HUES48 (cell line): ENCODE data around the gene HDAC4.

Experiments used
- H3K27ac ChIP-seq: one replicate; pipeline ENCODE4 v1.7.0; 2013; ENCODE audit warnings: low read depth, low read length, inconsistent platforms
- H3K27me3 ChIP-seq: 2 replicates; pipeline ENCODE4 v1.6.1; 2013; ENCODE audit warnings: mild to moderate bottlenecking, low read length; ENCODE audit not compliant: control insufficient read depth, insufficient read depth
- H3K36me3 ChIP-seq: 2 replicates; pipeline ENCODE4 v1.6.1; 2013; ENCODE audit warnings: low read length; ENCODE audit not compliant: control insufficient read depth, insufficient read depth
- H3K4me1 ChIP-seq: 2 replicates; pipeline ENCODE4 v1.6.1; 2013; ENCODE audit warnings: mild to moderate bottlenecking, low read length; ENCODE audit not compliant: control insufficient read depth, insufficient read depth
- H3K4me3 ChIP-seq: 2 replicates; pipeline ENCODE4 v1.5.1; 2013; ENCODE audit warnings: mild to moderate bottlenecking, low read depth, low read length
- H3K9ac ChIP-seq: 2 replicates; pipeline ENCODE4 v1.6.1; 2013; ENCODE audit warnings: mild to moderate bottlenecking, low read depth, low read length, moderate library complexity
- H3K9me3 ChIP-seq: 2 replicates; pipeline ENCODE4 v1.6.1; 2013; ENCODE audit warnings: low read length; ENCODE audit not compliant: control insufficient read depth, insufficient read depth

Gene HDAC4

DNA sequence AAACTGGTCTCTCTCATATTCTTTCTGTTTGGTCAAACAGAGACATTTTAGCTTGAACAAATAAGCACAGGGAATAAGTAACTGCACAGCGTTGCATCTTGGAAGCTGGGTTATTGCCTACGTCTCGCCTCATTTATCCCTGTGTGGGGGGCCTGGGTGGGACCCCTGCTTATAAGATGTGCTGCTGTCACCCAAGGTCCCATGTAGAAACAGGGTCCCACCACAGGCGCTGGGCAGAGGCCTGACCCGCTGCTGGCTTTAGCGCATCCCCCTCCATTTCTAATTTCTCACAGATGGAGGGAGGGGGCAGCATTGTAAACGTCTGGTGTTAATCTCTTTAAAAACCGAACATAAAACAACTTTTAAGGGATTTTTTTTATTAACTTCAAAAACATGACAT is 207.8 kb downstream of the HDAC4 start:
- no peak overlapping the region for H3K27ac ChIP-seq
- H3K27me3 ChIP-seq, result no peaks in the 10 kb centered on the region
- peaks cover 22% of the 10 kb centered on the region for H3K36me3 ChIP-seq
- no peaks in the 10 kb centered on the region; the same call in 1 of the 2 replicates for H3K9me3 ChIP-seq
- H3K4me3 ChIP-seq, result no peak overlapping the region
- no peaks in the 10 kb centered on the region for H3K4me1 ChIP-seq
- no peak overlapping the region for H3K9ac ChIP-seq

DNA sequence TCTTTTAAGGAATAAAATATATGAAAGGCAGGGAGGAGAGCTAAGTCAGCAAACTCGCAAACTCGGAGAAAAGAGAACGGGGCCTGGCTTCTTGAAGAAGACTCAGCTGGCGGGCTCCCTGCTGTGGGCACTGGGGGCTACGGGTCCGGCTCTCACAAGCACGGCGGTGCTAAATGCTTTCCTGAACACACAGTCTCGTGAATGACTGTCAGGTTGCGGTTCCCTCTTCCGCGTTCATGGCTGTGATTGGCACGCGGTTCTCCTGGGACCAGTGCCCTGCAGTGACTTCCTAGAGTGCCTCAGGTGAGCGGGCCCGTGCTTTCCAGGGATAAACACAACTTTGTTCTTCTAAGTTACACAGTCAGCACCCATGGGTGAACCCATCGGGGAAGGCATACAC is 208.4 kb downstream of the HDAC4 start:
- no peak overlapping the region for H3K4me3 ChIP-seq
- H3K36me3 ChIP-seq, result peaks cover 24% of the 10 kb centered on the region
- H3K9ac ChIP-seq, result no peak overlapping the region
- H3K4me1 ChIP-seq, result no peaks in the 10 kb centered on the region
- H3K27me3 ChIP-seq, result no peaks in the 10 kb centered on the region
- H3K9me3 ChIP-seq, result no peaks in the 10 kb centered on the region; the same call in 1 of the 2 replicates
- no peak overlapping the region for H3K27ac ChIP-seq

DNA sequence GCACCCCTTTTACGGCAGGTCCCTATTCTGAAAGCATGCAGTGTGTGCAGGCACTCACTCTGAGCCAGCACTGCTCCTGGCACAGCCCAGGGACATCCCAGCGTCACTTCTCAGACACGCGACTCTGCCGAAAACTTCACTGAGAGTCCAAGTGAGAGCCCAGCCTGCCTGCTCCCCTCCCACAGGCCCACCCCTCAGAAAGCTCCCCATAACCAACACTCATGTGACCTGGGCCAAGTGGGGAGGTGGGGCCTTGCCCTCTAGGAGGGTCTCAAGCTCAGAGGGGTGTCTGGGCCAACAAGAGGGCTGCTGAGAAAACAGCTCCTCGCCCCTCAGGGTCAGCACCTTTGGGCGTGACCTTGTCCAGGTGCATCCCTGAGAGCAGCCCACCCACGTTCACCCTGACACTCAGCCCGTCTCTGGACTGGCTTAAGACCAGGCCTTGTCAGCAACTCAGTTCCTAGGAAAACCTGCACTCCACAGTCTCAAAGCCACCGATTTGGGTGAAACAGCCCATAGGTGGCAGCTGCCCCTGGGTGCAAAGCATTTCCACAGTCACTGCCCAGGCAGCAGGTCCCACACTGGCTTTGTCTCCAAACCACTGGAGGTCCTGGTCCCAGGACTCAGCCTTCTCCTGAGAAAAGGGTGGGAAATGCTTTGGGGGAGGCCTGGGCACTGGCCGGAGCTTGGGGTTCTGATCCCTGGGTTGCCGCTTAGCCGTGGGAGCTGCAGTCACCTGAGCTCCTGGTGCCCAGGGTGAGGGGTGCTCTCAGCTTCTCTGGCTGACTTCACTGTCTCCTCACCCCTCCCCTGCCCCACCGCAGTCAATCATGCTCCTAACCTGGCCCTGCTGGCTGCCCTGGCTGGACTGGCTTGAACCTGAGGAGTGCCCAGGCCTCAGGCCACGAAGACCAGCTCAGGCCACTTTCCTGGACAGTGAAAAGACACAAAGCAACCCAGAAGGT is 209.6 kb downstream of the HDAC4 start:
- peaks cover 26% of the 10 kb centered on the region for H3K36me3 ChIP-seq
- H3K9ac ChIP-seq, result no peak overlapping the region
- H3K9me3 ChIP-seq, result no peaks in the 10 kb centered on the region; the same call in 1 of the 2 replicates
- no peaks in the 10 kb centered on the region for H3K4me1 ChIP-seq
- H3K27ac ChIP-seq, result no peak overlapping the region
- H3K27me3 ChIP-seq, result no peaks in the 10 kb centered on the region
- no peak overlapping the region for H3K4me3 ChIP-seq

DNA sequence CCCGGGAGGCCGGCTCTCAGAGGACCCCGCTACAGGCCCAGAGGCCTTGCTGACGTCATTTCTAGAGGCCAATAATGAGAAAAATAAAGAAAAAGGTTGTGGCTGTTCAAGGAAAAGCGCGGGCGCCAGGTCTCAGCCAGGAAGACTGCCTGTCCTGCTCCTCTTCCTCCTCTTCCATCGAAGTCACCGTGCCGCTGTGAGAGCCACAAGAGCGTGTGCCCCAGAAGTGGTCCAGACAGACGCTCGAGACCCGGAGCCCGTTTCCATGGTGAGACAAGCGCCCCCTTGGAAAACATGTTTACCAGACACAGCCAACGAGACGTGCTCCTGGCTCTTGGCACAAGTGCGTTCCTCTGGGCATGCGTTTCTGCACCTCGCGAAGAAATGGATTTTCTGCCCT is 210.5 kb downstream of the HDAC4 start:
- no peak overlapping the region for H3K9ac ChIP-seq
- no peaks in the 10 kb centered on the region; the same call in 1 of the 2 replicates for H3K9me3 ChIP-seq
- no peaks in the 10 kb centered on the region for H3K27me3 ChIP-seq
- H3K4me1 ChIP-seq, result no peaks in the 10 kb centered on the region
- H3K36me3 ChIP-seq, result peaks cover 28% of the 10 kb centered on the region
- no peak overlapping the region for H3K4me3 ChIP-seq
- no peak overlapping the region for H3K27ac ChIP-seq

DNA sequence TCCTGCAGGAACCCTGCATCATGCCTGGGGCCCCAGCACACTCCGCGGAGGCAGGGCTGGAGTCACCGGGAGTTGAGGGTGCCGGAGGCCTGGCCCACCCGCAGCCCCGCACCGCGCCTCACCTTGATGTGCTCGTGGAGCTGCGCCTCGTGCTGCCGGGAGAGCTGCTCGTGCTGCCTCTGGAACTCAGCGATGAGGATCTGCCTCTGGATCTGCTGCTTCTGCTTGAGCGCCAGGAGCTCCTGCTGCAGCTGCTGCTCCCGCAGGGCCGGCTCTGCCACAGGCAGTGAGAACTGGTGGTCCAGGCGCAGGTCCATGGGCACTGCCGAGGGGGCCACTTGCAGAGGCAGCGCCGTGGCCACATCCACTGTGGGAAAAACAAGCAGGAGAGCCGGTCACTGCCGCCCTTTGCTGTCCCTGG is 211.1 kb downstream of the HDAC4 start:
- Histone ChIP-seq H3K9me3 (no peaks in the 10 kb centered on the region; the same call in 1 of the 2 replicates), H3K4me3 (no peak overlapping the region), H3K36me3 (peaks cover 28% of the 10 kb centered on the region), H3K27ac (no peak overlapping the region), H3K27me3 (no peaks in the 10 kb centered on the region), H3K9ac (no peak overlapping the region), H3K4me1 (no peaks in the 10 kb centered on the region)

DNA sequence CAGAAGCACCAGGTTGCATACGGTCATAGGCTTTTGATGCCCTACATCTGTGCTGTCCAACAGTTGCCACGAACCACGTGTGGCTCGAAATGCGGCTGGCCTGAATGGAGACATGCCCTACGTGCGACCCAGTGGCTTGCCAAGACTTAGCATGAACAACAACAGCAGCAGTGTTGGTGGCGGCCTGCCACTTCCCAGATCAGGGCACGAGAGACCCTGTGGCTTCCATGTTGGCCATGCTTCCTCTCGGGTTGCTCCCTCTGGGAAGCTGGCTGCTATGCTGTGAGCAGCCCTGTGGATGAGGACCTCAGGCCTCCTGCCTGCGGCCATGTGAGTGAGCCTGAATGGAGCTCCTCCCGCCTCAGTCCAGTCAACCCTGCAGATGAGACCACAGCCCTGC is 212.3 kb downstream of the HDAC4 start:
- H3K27ac ChIP-seq, result no peak overlapping the region
- H3K4me1 ChIP-seq, result no peaks in the 10 kb centered on the region
- no peak overlapping the region for H3K9ac ChIP-seq
- H3K9me3 ChIP-seq, result no peaks in the 10 kb centered on the region; the same call in 1 of the 2 replicates
- peaks cover 28% of the 10 kb centered on the region for H3K36me3 ChIP-seq
- H3K4me3 ChIP-seq, result no peak overlapping the region
- no peaks in the 10 kb centered on the region for H3K27me3 ChIP-seq

DNA sequence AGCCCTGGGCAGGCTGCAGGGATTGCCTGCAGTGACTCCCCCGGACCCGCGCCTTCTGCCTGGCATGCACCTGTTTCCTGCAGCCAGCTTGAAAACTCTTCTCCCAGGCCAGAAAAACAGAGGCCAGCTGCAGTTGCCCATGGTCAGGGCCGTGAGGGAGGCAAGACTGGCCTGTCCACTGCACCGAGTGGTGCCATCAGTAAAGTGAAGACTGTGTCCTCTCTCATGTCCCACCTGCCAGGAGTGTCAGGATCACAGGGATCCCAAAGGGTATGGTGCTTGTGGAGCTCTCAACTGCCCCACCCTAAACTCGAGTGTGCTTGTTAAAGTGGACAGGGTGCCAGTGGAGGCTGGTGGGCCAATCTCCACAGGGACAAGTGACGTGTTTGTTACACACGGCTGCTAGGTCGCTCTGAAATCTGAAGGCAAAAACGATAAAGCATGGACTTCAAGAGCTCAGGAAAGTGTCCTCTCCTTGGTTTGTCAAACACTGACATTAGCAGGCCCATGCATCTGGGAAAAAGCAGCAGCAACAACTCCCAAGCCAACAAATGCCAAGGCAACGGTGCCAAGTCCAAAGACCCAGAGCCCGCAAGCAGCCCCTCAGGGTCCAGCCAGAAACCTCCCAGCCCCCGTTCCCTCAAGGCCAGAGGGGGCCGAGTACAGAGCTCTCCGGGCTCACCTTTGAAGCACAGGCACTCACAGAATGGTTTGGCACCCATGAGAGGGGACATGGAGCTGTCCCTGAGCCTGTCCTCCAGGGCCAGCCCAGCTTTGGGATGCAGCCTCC is 213.2 kb downstream of the HDAC4 start:
- H3K9ac ChIP-seq, result no peak overlapping the region

DNA sequence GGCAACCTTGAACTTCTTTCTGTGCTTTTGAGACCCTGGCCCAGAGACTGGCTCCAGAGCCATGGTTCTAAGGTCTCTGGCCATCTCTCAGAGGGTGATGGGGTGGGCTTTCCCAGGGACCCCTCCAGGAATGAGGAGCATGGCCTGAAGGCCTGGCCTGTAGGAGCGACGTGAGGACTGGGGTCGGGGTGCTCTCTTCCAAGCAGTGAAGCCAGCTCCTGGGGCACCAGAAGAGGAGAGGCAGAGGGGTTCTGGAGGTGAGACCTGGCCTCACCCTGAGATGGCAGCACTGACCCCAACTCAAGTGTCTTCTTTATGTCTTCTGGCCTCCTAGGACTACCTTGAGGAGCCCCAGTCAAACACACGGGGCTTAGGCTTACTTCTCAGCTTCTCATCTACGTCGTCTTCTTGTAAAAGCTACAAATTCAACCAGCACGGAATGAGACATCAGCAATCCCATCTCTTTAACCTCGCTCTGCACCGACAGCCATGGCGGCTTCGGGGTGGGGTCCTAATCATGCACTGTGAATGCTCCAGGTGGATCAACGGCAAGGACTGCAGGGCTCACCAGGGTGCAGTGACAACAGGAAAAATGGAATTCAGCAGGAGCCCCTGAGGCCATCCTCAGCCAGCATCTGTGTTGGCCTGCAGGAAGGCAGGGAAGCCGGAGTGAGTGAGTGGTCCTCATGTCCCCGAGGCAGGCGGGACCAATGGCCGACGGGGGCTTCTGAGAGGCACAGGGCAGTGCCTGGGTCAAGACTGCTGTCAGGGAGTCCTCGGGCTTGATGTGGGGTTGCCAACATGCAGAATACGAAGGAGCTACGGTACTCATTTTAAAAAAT is 214.1 kb downstream of the HDAC4 start:
- Histone ChIP-seq H3K9me3 (no peaks in the 10 kb centered on the region; the same call in 1 of the 2 replicates), H3K4me3 (no peak overlapping the region), H3K9ac (no peak overlapping the region), H3K4me1 (no peaks in the 10 kb centered on the region), H3K27me3 (no peaks in the 10 kb centered on the region), H3K36me3 (peaks cover 28% of the 10 kb centered on the region), H3K27ac (no peak overlapping the region)

More for the DNA sequence above, 213.2 kb downstream of the HDAC4 start:
- H3K36me3 ChIP-seq, result peaks cover 28% of the 10 kb centered on the region
- H3K4me1 ChIP-seq, result no peaks in the 10 kb centered on the region
- no peak overlapping the region for H3K4me3 ChIP-seq
- H3K27me3 ChIP-seq, result no peaks in the 10 kb centered on the region
- no peak overlapping the region for H3K27ac ChIP-seq
- no peaks in the 10 kb centered on the region; the same call in 1 of the 2 replicates for H3K9me3 ChIP-seq

DNA sequence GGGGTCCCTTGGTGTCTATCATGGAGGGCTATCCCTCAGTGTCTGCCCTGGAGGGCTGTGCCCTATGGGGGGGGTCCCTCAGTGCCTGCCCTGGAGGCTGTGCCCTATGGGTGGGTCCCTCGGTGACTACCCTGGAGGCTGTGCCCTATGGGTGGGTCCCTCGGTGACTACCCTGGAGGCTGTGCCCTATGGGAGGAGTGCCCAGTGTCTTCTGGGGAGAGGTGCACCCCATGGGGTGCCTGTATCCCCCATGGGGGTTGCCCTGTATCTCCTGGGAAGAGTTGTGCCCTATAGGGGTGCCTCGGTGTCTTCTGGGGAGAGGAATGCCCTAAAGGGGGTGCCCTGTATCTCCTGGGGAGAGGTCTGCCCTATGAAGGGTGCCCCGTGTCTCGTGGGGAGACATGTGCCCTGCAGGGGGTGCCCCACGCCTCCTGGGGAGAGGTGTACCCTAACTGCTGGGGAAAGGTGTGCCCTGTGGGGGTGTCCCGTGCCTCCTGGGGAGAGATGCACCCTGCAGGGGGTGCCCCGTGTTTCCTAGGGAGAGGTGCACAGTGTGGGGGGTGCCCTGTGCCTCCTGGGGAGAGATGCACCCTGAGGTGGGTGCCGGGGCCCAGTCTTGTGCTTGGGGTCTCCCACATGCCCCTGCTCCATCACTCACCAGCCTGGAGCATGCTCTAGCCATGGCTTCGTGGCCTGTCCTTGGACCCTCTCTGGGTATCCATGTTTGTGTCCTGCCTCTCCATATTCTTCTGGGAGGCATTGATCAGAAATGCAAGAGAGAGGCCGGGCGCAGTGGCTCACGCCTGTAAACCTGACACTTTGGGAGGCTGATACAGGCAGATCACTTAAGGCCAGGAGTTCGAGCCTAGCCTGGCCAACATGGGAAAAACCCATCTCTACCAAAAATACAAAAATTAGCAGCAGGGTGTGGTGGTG is 215.6 kb downstream of the HDAC4 start:
- H3K9me3 ChIP-seq, result no peaks in the 10 kb centered on the region; the same call in 1 of the 2 replicates
- H3K4me3 ChIP-seq, result no peak overlapping the region
- H3K27me3 ChIP-seq, result no peaks in the 10 kb centered on the region
- H3K27ac ChIP-seq, result no peak overlapping the region
- H3K9ac ChIP-seq, result no peak overlapping the region
- peaks cover 30% of the 10 kb centered on the region for H3K36me3 ChIP-seq
- no peaks in the 10 kb centered on the region for H3K4me1 ChIP-seq
